Stomach (tissue), 4 donors: ENCODE data around the gene FCF1.

Experiments
- CTCF ChIP-seq, 7 experiments: fragments of 450-650 bp in 4 of 7; fragments of 200-600 bp in 3 of 7; sonication (generic) in 3 of 7; IDR thresholded peaks; one replicate each; pipeline ENCODE4 v1.5.1; 2016 to 2019; ENCODE audit warnings: antibody characterized with exemption in 7 of 7, control low read depth in 2 of 7, mild to moderate bottlenecking in 1 of 7
- POLR2A ChIP-seq, 4 donors: fragments of 450-650 bp; IDR thresholded peaks; one replicate each; pipeline ENCODE4 v1.6.1; 2016; ENCODE audit warnings: antibody characterized with exemption in 4 of 4, control low read depth in 2 of 4, mild to moderate bottlenecking in 1 of 4, moderate library complexity in 1 of 4

- TF ChIP-seq CTCF (IDR thresholded peaks at IDR 0.05) (no peak), POLR2A (IDR thresholded peaks at IDR 0.05) (no peak)
Measured at GRCh38 chr14:74784634-74785033, 71.7 kb downstream of the FCF1 start.
